H54 (cell line): ENCODE results near the gene UBE2E1.

Source experiments
- DNase-seq: peaks from one replicate; pipeline ENCODE4 v3.0.0; 2011; ENCODE audit warnings: low spot score, mixed read lengths; ENCODE audit not compliant: insufficient read length
- FAIRE-seq: peaks from 3 replicates; lab custom pipeline; 2011; peaks lifted over from hg19 to GRCh38; lab: Jason Lieb, UNC
- POLR2A ChIP-seq: IDR thresholded peaks from 2 replicates; pipeline ENCODE4 v1.6.1; 2011; ENCODE audit warnings: low read depth, mild to moderate bottlenecking, low read length

UBE2E1 gene

GRCh38 chr3:23805633-23806533 is at the start of gene UBE2E1:
UBE2E1 (plus strand) TSS chr3:23805955; CDS start chr3:23807270, 1,315 bp downstream.
- TF ChIP-seq POLR2A: peak; percentile 86
- FAIRE-seq (no peak), DNase-seq (peak; percentile 84)

GRCh38 chr3:23756206-23756840 is 49.4 kb upstream of the UBE2E1 start:
- DNase-seq: no peak
- no peak for FAIRE-seq
- TF ChIP-seq POLR2A: no peak

GRCh38 chr3:23758253-23758838 is 47.4 kb upstream of the UBE2E1 start:
- no peak for DNase-seq
- TF ChIP-seq POLR2A: no peak
- no peak for FAIRE-seq

- DNase-seq (no peak), FAIRE-seq (no peak)
- TF ChIP-seq POLR2A: no peak
Observed at GRCh38 chr3:23760325-23760724, 45.4 kb upstream of the UBE2E1 start.

- no peak for TF ChIP-seq POLR2A
- no peak for DNase-seq
- FAIRE-seq: no peak
Observed at GRCh38 chr3:23760871-23761373, 44.8 kb upstream of the UBE2E1 start.

GRCh38 chr3:23761440-23761896 is 44.3 kb upstream of the UBE2E1 start:
- no peak for FAIRE-seq
- no peak for TF ChIP-seq POLR2A
- peak; percentile 36 for DNase-seq

GRCh38 chr3:23762214-23762613 is 43.5 kb upstream of the UBE2E1 start:
- DNase-seq (no peak), FAIRE-seq (no peak)
- TF ChIP-seq POLR2A: no peak

- TF ChIP-seq POLR2A: no peak
- DNase-seq (no peak), FAIRE-seq (no peak)
Observed at GRCh38 chr3:23762759-23763477, 42.8 kb upstream of the UBE2E1 start.

- FAIRE-seq (no peak), DNase-seq (no peak)
- TF ChIP-seq POLR2A: no peak
Observed at GRCh38 chr3:23764407-23764806, 41.3 kb upstream of the UBE2E1 start.

- FAIRE-seq (no peak), DNase-seq (no peak)
- TF ChIP-seq POLR2A: no peak
Observed at GRCh38 chr3:23767546-23767945, 38.2 kb upstream of the UBE2E1 start.

GRCh38 chr3:23775254-23775909 is 30.4 kb upstream of the UBE2E1 start:
- DNase-seq (no peak), FAIRE-seq (no peak)
- TF ChIP-seq POLR2A: no peak

- DNase-seq: no peak
- no peak for FAIRE-seq
- no peak for TF ChIP-seq POLR2A
Observed at GRCh38 chr3:23776352-23776891, 29.3 kb upstream of the UBE2E1 start.
